ENCODE data around the gene PRC1.

The PRC1 gene

GRCh38 chr15:90955624-90956273 is 38.6 kb downstream of the PRC1 start:
- no peak for DNase-seq (ENCODE audit: low read depth)

GRCh38 chr15:90954712-90955623 is 39.4 kb downstream of the PRC1 start, which contains the start of gene RCCD1:
RCCD1 (plus strand) TSS chr15:90954884; CDS start chr15:90956735, 1,851 bp downstream.
- DNase-seq (ENCODE audit: low read depth), result peak; percentile 96

- no peak for DNase-seq (ENCODE audit: low read depth)
These were observed 40.2 kb downstream of the PRC1 start for GRCh38 chr15:90953947-90954711.

GRCh38 chr15:90952901-90953677 is 41.2 kb downstream of the PRC1 start:
- DNase-seq (ENCODE audit: low read depth), result no peak

GRCh38 chr15:90950676-90951075 is 43.7 kb downstream of the PRC1 start:
- no peak for DNase-seq (ENCODE audit: low read depth)

GRCh38 chr15:90949979-90950675 is 44.2 kb downstream of the PRC1 start:
- no peak for DNase-seq (ENCODE audit: low read depth)

GRCh38 chr15:90948506-90948905 is 45.8 kb downstream of the PRC1 start:
- DNase-seq (ENCODE audit: low read depth), result no peak

GRCh38 chr15:90947577-90948357 is 46.6 kb downstream of the PRC1 start:
- DNase-seq (ENCODE audit: low read depth), result no peak

GRCh38 chr15:90946941-90947576 is 47.3 kb downstream of the PRC1 start:
- no peak for DNase-seq (ENCODE audit: low read depth)

GRCh38 chr15:90946538-90946937 is 47.8 kb downstream of the PRC1 start:
- no peak for DNase-seq (ENCODE audit: low read depth)

GRCh38 chr15:90945091-90945490 is 49.2 kb downstream of the PRC1 start:
- no peak for DNase-seq (ENCODE audit: low read depth)

GRCh38 chr15:90942354-90943120 is 51.8 kb downstream of the PRC1 start:
- DNase-seq (ENCODE audit: low read depth), result no peak

GRCh38 chr15:90941038-90941437 is 53.3 kb downstream of the PRC1 start:
- no peak for DNase-seq (ENCODE audit: low read depth)

GRCh38 chr15:90939756-90940155 is 54.6 kb downstream of the PRC1 start:
- no peak for DNase-seq (ENCODE audit: low read depth)

GRCh38 chr15:90938261-90938660 is 56.1 kb downstream of the PRC1 start:
- DNase-seq (ENCODE audit: low read depth), result no peak

GRCh38 chr15:90936823-90937222 is 57.5 kb downstream of the PRC1 start:
- no peak for DNase-seq (ENCODE audit: low read depth)

GRCh38 chr15:90934949-90935751 is 59.2 kb downstream of the PRC1 start, which contains the start of gene UNC45A:
UNC45A (plus strand) TSS chr15:90935285; CDS start chr15:90935325, 40 bp downstream.
- DNase-seq (ENCODE audit: low read depth), result peak; percentile 88

Measured in EH (cell line).